K562 (cell line): Measurements from ENCODE around the gene FH. TPM values are rescaled to one million over a fixed set of nuclear protein-coding genes. Genes with fewer than 3 reads are reported as not detected.

Experiments
- ARHGAP35 ChIP-seq: fragments of 450-650 bp; IDR thresholded peaks from 2 replicates; pipeline ENCODE4 v1.6.1; 2018; ENCODE audit not compliant: partially characterized antibody
- ASH1L ChIP-seq: fragments of 450-650 bp; IDR thresholded peaks from 2 replicates; pipeline ENCODE4 v1.6.1; 2018; ENCODE audit warnings: borderline replicate concordance, mild to moderate bottlenecking, low read depth; ENCODE audit not compliant: partially characterized antibody
- ATF7 ChIP-seq: fragments of 450-650 bp; IDR thresholded peaks from 2 replicates; pipeline ENCODE4 v1.7.1; 2014; ENCODE audit warnings: mild to moderate bottlenecking, moderate library complexity
- CREM ChIP-seq: IDR thresholded peaks from 2 replicates; pipeline ENCODE4 v1.6.1; 2014; ENCODE audit warnings: antibody characterized with exemption, low read depth
- DACH1 ChIP-seq: fragments of 450-650 bp; IDR thresholded peaks from 2 replicates; pipeline ENCODE4 v1.6.1; 2018; ENCODE audit not compliant: partially characterized antibody
- ESRRA ChIP-seq: fragments of 450-650 bp; IDR thresholded peaks from 2 replicates; pipeline ENCODE4 v1.6.1; 2014; ENCODE audit warnings: low read depth, mild to moderate bottlenecking, moderate library complexity, borderline replicate concordance
- ESRRB ChIP-seq: fragments of 250-450 bp; sonication (Bioruptor Pico); IDR thresholded peaks from 2 replicates; pipeline ENCODE4 v1.5.0; 2020; ENCODE audit warnings: mild to moderate bottlenecking, moderate library complexity, borderline replicate concordance
- FOXK2 ChIP-seq, 2 experiments: fragments of 450-650 bp; IDR thresholded peaks in 1 of 2; conservative IDR thresholded peaks in 1 of 2; 2 replicates each; pipeline ENCODE4 v1.6.1; 2016; ENCODE audit warnings: low read depth in 2 of 2, mild to moderate bottlenecking in 1 of 2
- HES1 ChIP-seq: fragments of 450-650 bp; IDR thresholded peaks from 2 replicates; pipeline ENCODE4 v1.6.1; 2016; ENCODE audit warnings: low read depth, mild to moderate bottlenecking, moderate library complexity
- JUND ChIP-seq, 2 experiments: IDR thresholded peaks; 2 replicates in 1 of 2; 3 replicates in 1 of 2; pipeline ENCODE4 v1.6.1; 2011; ENCODE audit warnings: borderline replicate concordance in 2 of 2, low read depth in 2 of 2, low read length in 2 of 2, improper control_type of control experiment in 1 of 2, missing biosample characterization in 1 of 2, missing genetic modification characterization in 1 of 2, missing genetic modification reagents in 1 of 2
- KDM2B ChIP-seq: fragments of 250-450 bp; sonication (Bioruptor Pico); IDR thresholded peaks from 2 replicates; pipeline ENCODE4 v1.8.0; 2021; ENCODE audit warnings: mild to moderate bottlenecking, moderate library complexity
- KDM5B ChIP-seq: fragments of 200-600 bp; sonication (generic); IDR thresholded peaks from 2 replicates; pipeline ENCODE4 v1.6.1; 2012; ENCODE audit warnings: low read depth, mild to moderate bottlenecking, moderate library complexity, low read length, control low read depth, inconsistent platforms; ENCODE audit not compliant: insufficient replicate concordance
- LCOR ChIP-seq: sonication (generic); formaldehyde crosslinking; IDR thresholded peaks from 2 replicates; pipeline ENCODE4 v1.8.0; 2022; ENCODE audit warnings: mild to moderate bottlenecking, missing genetic modification reagents
- MAFF ChIP-seq: IDR thresholded peaks from 2 replicates; pipeline ENCODE4 v1.6.1; 2012; ENCODE audit warnings: low read length, improper control_type of control experiment
- MCM3 ChIP-seq: fragments of 450-650 bp; IDR thresholded peaks from 2 replicates; pipeline ENCODE4 v1.6.1; 2016
- NR2C1 ChIP-seq, 2 experiments: fragments of 450-650 bp; IDR thresholded peaks; 2 replicates each; pipeline ENCODE4 v1.6.1; 2017; ENCODE audit warnings: mild to moderate bottlenecking in 2 of 2, antibody characterized with exemption in 1 of 2, inconsistent platforms in 1 of 2, missing compliant biosample characterization in 1 of 2, missing genetic modification characterization in 1 of 2
- PYGO2 ChIP-seq: fragments of 450-650 bp; IDR thresholded peaks from 2 replicates; pipeline ENCODE4 v1.6.1; 2016; ENCODE audit warnings: mild to moderate bottlenecking, missing genetic modification characterization, moderate library complexity, missing compliant biosample characterization
- RAD21 ChIP-seq, 2 experiments: fragments of 250-450 bp in 1 of 2; fragments of 450-650 bp in 1 of 2; sonication (Bioruptor Pico) in 1 of 2; formaldehyde crosslinking in 1 of 2; IDR thresholded peaks in 1 of 2; conservative IDR thresholded peaks in 1 of 2; 2 replicates each; pipeline versions ENCODE4 v1.4.0 to v1.8.0; 2020 to 2022; ENCODE audit warnings: mild to moderate bottlenecking in 2 of 2, moderate library complexity in 1 of 2
- SRSF3 ChIP-seq: fragments of 200-400 bp; formaldehyde crosslinking; IDR thresholded peaks from 2 replicates; pipeline ENCODE4 v1.6.1; 2016; ENCODE audit warnings: mild to moderate bottlenecking, low read length, moderate library complexity; ENCODE audit not compliant: insufficient read depth
- TEAD1 ChIP-seq, 2 experiments: fragments of 450-650 bp in 1 of 2; sonication (generic) in 1 of 2; formaldehyde crosslinking; IDR thresholded peaks; 2 replicates each; pipeline versions ENCODE4 v1.4.0 to v1.8.0; 2020 to 2022; ENCODE audit warnings: mild to moderate bottlenecking in 2 of 2, missing genetic modification reagents in 1 of 2
- THRAP3 ChIP-seq: fragments of 450-650 bp; IDR thresholded peaks from 2 replicates; pipeline ENCODE4 v1.6.1; 2016; ENCODE audit warnings: mild to moderate bottlenecking, inconsistent platforms, borderline replicate concordance
- ZNF280B ChIP-seq: fragments of 250-450 bp; sonication (Bioruptor Pico); IDR thresholded peaks from 2 replicates; pipeline ENCODE4 v1.5.1; 2021; ENCODE audit warnings: mild to moderate bottlenecking
- ZNF79 ChIP-seq: fragments of 250-450 bp; sonication (Bioruptor Pico); IDR thresholded peaks from 2 replicates; pipeline ENCODE4 v1.4.0; 2020; ENCODE audit warnings: low read depth, mild to moderate bottlenecking, moderate library complexity
- polyA plus RNA-seq, 8 experiments: library from polyadenylated mRNA; depleted of rRNA in 4 of 8; stranded (reverse) in 5 of 8; unstranded in 3 of 8; fragments of >200 nt; fragmentation: Nextera tagmentation in 2 of 8; fragmentation: Illumina TruSeq in 1 of 8; extraction: Ambion mirVana in 2 of 8; extraction: Trizol in 1 of 8; gene quantifications; 2 replicates each; pipeline versions ENCODE4 v1.2.1 to v1.2.3, GENCODE V29; 2011 to 2014; ENCODE audit warnings: inconsistent platforms in 1 of 8, missing spikeins in 1 of 8
- total RNA-seq, 7 experiments: library from RNA; depleted of rRNA in 6 of 7; stranded (reverse); fragments of >200 nt in 6 of 7; fragmentation: Illumina TruSeq in 2 of 7; extraction: Trizol in 2 of 7; gene quantifications; 2 replicates each; pipeline versions ENCODE4 v1.2.1 to v1.2.3, GENCODE V29; 2011 to 2021; ENCODE audit warnings: low replicate concordance in 1 of 7

Gene FH
- total and polyA plus RNA-seq, 9 of the 15 experiments (the other 6 are each of a cell fraction or from before 2014, with no cell fraction given) = 117 to 240 (median 211) TPM

- TF ChIP-seq TEAD1 (CRISPR knock-in tag; IDR thresholded peaks at IDR 0.05) = peak in 1 of 2 experiments; percentile 33; a peak in 2 of 4 replicates
- TF ChIP-seq ATF7 = 0 out of 2 replicates have a peak, but pooled peaks have one; percentile 25
- peak; percentile 17; the same call in 1 of the 2 replicates for TF ChIP-seq NR2C1 (IDR thresholded peaks at IDR 0.05)
- TF ChIP-seq NR2C1 (tag; IDR thresholded peaks at IDR 0.05) = no peak
- TF ChIP-seq SRSF3 = no peak
- no peak for TF ChIP-seq ARHGAP35
- no peak for TF ChIP-seq KDM5B
- no peak for TF ChIP-seq HES1
- peak; percentile 95 to 97 for TF ChIP-seq RAD21 (CRISPR knock-in tag; conservative IDR thresholded peaks at IDR 0.05 in 1 of 2, IDR thresholded peaks at IDR 0.05 in 1 of 2)
- peak in 1 of 2 experiments; percentile 24; a peak in 1 of 4 replicates for TF ChIP-seq FOXK2 (conservative IDR thresholded peaks at IDR 0.05 in 1 of 2, IDR thresholded peaks at IDR 0.05 in 1 of 2; ENCODE audit: low read depth in 2 of 2)
- TF ChIP-seq ESRRA = 0 out of 2 replicates have a peak, but pooled peaks have one; percentile 24
- TF ChIP-seq DACH1 = peak; percentile 58
- TF ChIP-seq THRAP3 = peak; percentile 58
- TF ChIP-seq MCM3 = no peak
- TF ChIP-seq ESRRB (CRISPR knock-in tag) = no peak
- no peak for TF ChIP-seq ZNF280B (CRISPR knock-in tag)
- TF ChIP-seq PYGO2 (tag) = no peak
- peak; percentile 72 for TF ChIP-seq ASH1L
- peak; percentile 43; the same call in 1 of the 2 replicates for TF ChIP-seq ZNF79 (CRISPR knock-in tag)
- TF ChIP-seq CREM = no peak
- TF ChIP-seq MAFF = 0 out of 2 replicates have a peak, but pooled peaks have one; percentile 1
- no peak for TF ChIP-seq KDM2B (CRISPR knock-in tag)
- 0 out of 2 replicates have a peak, but pooled peaks have one; percentile 14 for TF ChIP-seq JUND (IDR thresholded peaks at IDR 0.05; ENCODE audit: borderline replicate concordance, low read depth, low read length)
- TF ChIP-seq JUND (tag; IDR thresholded peaks at IDR 0.05; ENCODE audit: borderline replicate concordance, low read depth, low read length) = 0 out of 3 replicates have a peak, but pooled peaks have one; percentile 18
- TF ChIP-seq LCOR (CRISPR knock-in tag) = peak; percentile 84; the same call in 1 of the 2 replicates
Measured at GRCh38 chr1:241531195-241532161, 11.9 kb upstream of the FH start (continued).
